SH-SY5Y (cell line): ENCODE measurements around the gene KIFAP3.

ENCODE experiments used
- GATA2 ChIP-seq: IDR thresholded peaks from 2 replicates; pipeline ENCODE4 v1.6.1; 2011; ENCODE audit warnings: mild to moderate bottlenecking, low read depth, low read length
- GATA3 ChIP-seq: IDR thresholded peaks from 2 replicates; pipeline ENCODE4 v1.6.1; 2011; ENCODE audit warnings: low read depth, mild to moderate bottlenecking, low read length, moderate library complexity

- TF ChIP-seq GATA3 (no peak), GATA2 (no peak)
Measured at GRCh38 chr1:169959686-169960085, 114.8 kb downstream of the KIFAP3 start.
